GM23338 (cell line): ENCODE measurements around the gene DNMT1. TPM values are rescaled to one million over a fixed set of nuclear protein-coding genes. Genes with fewer than 3 reads are reported as not detected.
"Not testable (repeated sequence)": the region's sequence is repeated elsewhere in the genome, so short reads cannot be mapped to it uniquely, and the experiment has no call there.

Source experiments
- ATAC-seq: fragments of 200-7000 bp; cut with Tn5 transposase; 3 replicates; pipeline ENCODE4 v1.9.1; 2020
- DNase-seq: peaks from one replicate; pipeline ENCODE4 v3.0.0-alpha.2; 2015; ENCODE audit warnings: low spot score
- H2AFZ ChIP-seq: fragments of 200-600 bp; sonication (generic); 2 replicates; pipeline ENCODE4 v1.8.0; 2016; ENCODE audit warnings: antibody characterized with exemption, mild to moderate bottlenecking, moderate library complexity
- H3F3A ChIP-seq: fragments of 200-600 bp; sonication (generic); replicated peaks from 2 replicates; pipeline ENCODE4 v1.8.0; 2017; ENCODE audit warnings: antibody characterized with exemption, mixed run types, low read depth
- H3K27ac ChIP-seq: fragments of 200-600 bp; sonication (generic); 2 replicates; pipeline ENCODE4 v1.6.1; 2016; ENCODE audit warnings: low read depth
- H3K27me3 ChIP-seq: fragments of 200-600 bp; sonication (generic); 2 replicates; pipeline ENCODE4 v1.8.0; 2016; ENCODE audit warnings: mild to moderate bottlenecking, mixed run types, moderate library complexity; ENCODE audit not compliant: insufficient read depth
- H3K36me3 ChIP-seq: fragments of 200-600 bp; sonication (generic); 2 replicates; pipeline ENCODE4 v1.8.0; 2016; ENCODE audit warnings: mild to moderate bottlenecking; ENCODE audit not compliant: insufficient read depth
- H3K4me1 ChIP-seq: fragments of 200-600 bp; sonication (generic); 2 replicates; pipeline ENCODE4 v1.8.0; 2016; ENCODE audit warnings: mild to moderate bottlenecking, moderate library complexity; ENCODE audit not compliant: insufficient read depth
- H3K4me2 ChIP-seq: fragments of 200-600 bp; sonication (generic); 2 replicates; pipeline ENCODE4 v1.7.1; 2017; ENCODE audit warnings: mixed run types
- H3K4me3 ChIP-seq: fragments of 200-600 bp; sonication (generic); 2 replicates; pipeline ENCODE4 v1.6.1; 2016; ENCODE audit warnings: mixed run types
- H3K79me2 ChIP-seq: fragments of 200-600 bp; sonication (generic); replicated peaks from 2 replicates; pipeline ENCODE4 v1.8.0; 2017; ENCODE audit warnings: mild to moderate bottlenecking; ENCODE audit not compliant: insufficient read depth
- H3K9me2 ChIP-seq: fragments of 200-600 bp; sonication (generic); 2 replicates; pipeline ENCODE4 v1.8.0; 2017; ENCODE audit not compliant: insufficient read depth
- H4K20me1 ChIP-seq: fragments of 200-600 bp; sonication (generic); replicated peaks from 2 replicates; pipeline ENCODE4 v1.8.0; 2017; ENCODE audit warnings: mild to moderate bottlenecking; ENCODE audit not compliant: insufficient read depth
- H3K27ac Mint-ChIP-seq: 2 replicates; pipeline ENCODE4 v1.8.0; 2020; ENCODE audit warnings: inconsistent platforms, mild to moderate bottlenecking, moderate library complexity, mixed read lengths
- H3K27me3 Mint-ChIP-seq: 3 replicates; pipeline ENCODE4 v1.8.0; 2022; ENCODE audit warnings: low read depth, mild to moderate bottlenecking, moderate library complexity, mixed read lengths, inconsistent platforms; ENCODE audit not compliant: insufficient read depth, poor library complexity
- H3K36me3 Mint-ChIP-seq: 3 replicates; pipeline ENCODE4 v1.8.0; 2021; ENCODE audit warnings: low read depth, mild to moderate bottlenecking, inconsistent platforms, moderate library complexity, mixed read lengths
- H3K4me1 Mint-ChIP-seq: 3 replicates; pipeline ENCODE4 v1.8.0; 2020; ENCODE audit warnings: mild to moderate bottlenecking, inconsistent platforms, mixed read lengths
- H3K4me3 Mint-ChIP-seq: 3 replicates; pipeline ENCODE4 v1.8.0; 2021; ENCODE audit warnings: moderate library complexity, mild to moderate bottlenecking, inconsistent platforms, mixed read lengths
- H3K9me3 Mint-ChIP-seq: 3 replicates; pipeline ENCODE4 v1.8.0; 2020; ENCODE audit warnings: moderate library complexity, mild to moderate bottlenecking, inconsistent platforms, mixed read lengths
- CREB1 ChIP-seq: fragments of 250-450 bp; sonication (Bioruptor Pico); IDR thresholded peaks from 2 replicates; pipeline ENCODE4 v1.5.0; 2020; ENCODE audit warnings: low read depth, mild to moderate bottlenecking, moderate library complexity
- EZH2 ChIP-seq: fragments of 200-600 bp; sonication (generic); IDR thresholded peaks from one replicate; pipeline ENCODE4 v1.8.0; 2017; ENCODE audit warnings: antibody characterized with exemption, mild to moderate bottlenecking, low read depth; ENCODE audit not compliant: unreplicated experiment
- JUNB ChIP-seq: IDR thresholded peaks from one replicate; pipeline ENCODE4 v1.6.1; 2016; ENCODE audit warnings: antibody characterized with exemption; ENCODE audit not compliant: unreplicated experiment
- NANOG ChIP-seq: IDR thresholded peaks from 2 replicates; pipeline ENCODE4 v1.6.1; 2016; ENCODE audit warnings: antibody characterized with exemption, borderline replicate concordance
- STAT1 ChIP-seq: IDR thresholded peaks from one replicate; pipeline ENCODE4 v1.6.1; 2016; ENCODE audit warnings: antibody characterized with exemption; ENCODE audit not compliant: unreplicated experiment
- polyA plus RNA-seq: library from polyadenylated mRNA; unstranded; fragments of >200 nt; fragmentation: Nextera tagmentation; extraction: Ambion mirVana; gene quantifications from 2 replicates; pipeline ENCODE4 v1.2.1, GENCODE V29; 2016
- total RNA-seq: library from RNA; depleted of rRNA; stranded (reverse); fragments of >200 nt; shearing (Covaris generic); gene quantifications from 2 replicates; pipeline ENCODE4 v1.2.3, GENCODE V29; 2014
- TF ChIP-seq, protein P1 (sequence below), 2 experiments: fragments of 200-600 bp in 1 of 2; sonication (generic) in 1 of 2; conservative IDR thresholded peaks; 2 replicates each; pipeline versions ENCODE4 v1.5.1 to v1.6.1; 2016 to 2017; ENCODE audit warnings: antibody characterized with exemption in 2 of 2, low read depth in 2 of 2, mild to moderate bottlenecking in 2 of 2, moderate library complexity in 1 of 2
- TF ChIP-seq, protein P2 (sequence below): IDR thresholded peaks from one replicate; pipeline ENCODE4 v1.6.1; 2018; ENCODE audit warnings: antibody characterized with exemption; ENCODE audit not compliant: unreplicated experiment
- TF ChIP-seq, protein P3 (sequence below): IDR thresholded peaks from 2 replicates; pipeline ENCODE4 v1.6.1; 2016; ENCODE audit warnings: antibody characterized with exemption

DNMT1 gene
- total and polyA plus RNA-seq, 2 experiments from 2014 or later, result 238 to 589 TPM

GRCh38 chr19:10200101-10200500 is 5.3 kb upstream of the DNMT1 start:
- H3K79me2 ChIP-seq, ATAC-seq, H3K36me3 Mint-ChIP-seq: not testable (repeated sequence)

GRCh38 chr19:10198889-10199644 is 4.3 kb upstream of the DNMT1 start:
- not testable (repeated sequence) for H3K27ac Mint-ChIP-seq, H3K4me2 ChIP-seq, H3K36me3 Mint-ChIP-seq

More at GRCh38 chr19:10200101-10200500, 5.3 kb upstream of the DNMT1 start:
- H3K27ac Mint-ChIP-seq, H4K20me1 ChIP-seq, H3F3A ChIP-seq, H3K27ac ChIP-seq, H3K9me2 ChIP-seq, H3K4me2 ChIP-seq, H3K27me3 Mint-ChIP-seq, H3K4me1 ChIP-seq, H3K27me3 ChIP-seq, H2AFZ ChIP-seq, H3K9me3 Mint-ChIP-seq, H3K4me3 Mint-ChIP-seq, H3K4me3 ChIP-seq, DNase-seq, H3K36me3 ChIP-seq: not testable (repeated sequence)
- H3K4me1 Mint-ChIP-seq, result peaks cover 11% of the 10 kb centered on the region; the same call in 2 of the 3 replicates

DNA sequence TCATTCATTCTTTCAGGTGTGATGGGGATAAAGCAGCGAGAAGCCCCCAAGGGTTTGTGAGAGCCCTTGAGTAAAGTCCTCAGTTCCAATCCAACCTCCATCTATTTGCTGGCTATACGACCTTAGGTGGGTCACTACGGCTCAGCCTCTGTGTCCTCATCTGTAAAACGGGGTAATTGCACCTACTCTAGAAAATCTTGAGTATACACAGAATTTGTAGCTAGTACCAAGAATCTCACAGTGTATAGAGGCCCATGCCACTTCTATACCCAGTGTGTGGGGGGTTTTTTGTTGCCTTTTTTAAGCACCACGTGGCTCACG is 406 bp upstream of the DNMT1 start:
- Histone ChIP-seq H3K27ac (no peak overlapping the region), H3K4me3 (peak overlapping the region; percentile 92), H4K20me1 (peaks cover 26% of the 10 kb centered on the region), H3K79me2 (peaks cover 44% of the 10 kb centered on the region), H3K4me1 (peaks cover 6% of the 10 kb centered on the region; the same call in 1 of the 2 replicates), H3F3A (0 out of 2 replicates have a peak, but pooled peaks cover 6% of the 10 kb centered on the region), H3K27me3 (no peaks in the 10 kb centered on the region), H3K36me3 (no peaks in the 10 kb centered on the region), H3K4me2 (peak overlapping the region; percentile 99), H2AFZ (peak overlapping the region; percentile 70; the same call in 1 of the 2 replicates), H3K9me2 (no peaks in the 10 kb centered on the region)
- no peak for DNase-seq
- no peak for ATAC-seq
- Mint-ChIP-seq H3K36me3 (peaks cover 15% of the 10 kb centered on the region; the same call in 2 of the 3 replicates), H3K27me3 (peaks cover 2% of the 10 kb centered on the region), H3K4me1 (no peaks in the 10 kb centered on the region; the same call in 2 of the 3 replicates), H3K27ac (no peak overlapping the region), H3K4me3 (peak overlapping the region; percentile 92), H3K9me3 (no peaks in the 10 kb centered on the region)
- TF ChIP-seq, protein P1, sequence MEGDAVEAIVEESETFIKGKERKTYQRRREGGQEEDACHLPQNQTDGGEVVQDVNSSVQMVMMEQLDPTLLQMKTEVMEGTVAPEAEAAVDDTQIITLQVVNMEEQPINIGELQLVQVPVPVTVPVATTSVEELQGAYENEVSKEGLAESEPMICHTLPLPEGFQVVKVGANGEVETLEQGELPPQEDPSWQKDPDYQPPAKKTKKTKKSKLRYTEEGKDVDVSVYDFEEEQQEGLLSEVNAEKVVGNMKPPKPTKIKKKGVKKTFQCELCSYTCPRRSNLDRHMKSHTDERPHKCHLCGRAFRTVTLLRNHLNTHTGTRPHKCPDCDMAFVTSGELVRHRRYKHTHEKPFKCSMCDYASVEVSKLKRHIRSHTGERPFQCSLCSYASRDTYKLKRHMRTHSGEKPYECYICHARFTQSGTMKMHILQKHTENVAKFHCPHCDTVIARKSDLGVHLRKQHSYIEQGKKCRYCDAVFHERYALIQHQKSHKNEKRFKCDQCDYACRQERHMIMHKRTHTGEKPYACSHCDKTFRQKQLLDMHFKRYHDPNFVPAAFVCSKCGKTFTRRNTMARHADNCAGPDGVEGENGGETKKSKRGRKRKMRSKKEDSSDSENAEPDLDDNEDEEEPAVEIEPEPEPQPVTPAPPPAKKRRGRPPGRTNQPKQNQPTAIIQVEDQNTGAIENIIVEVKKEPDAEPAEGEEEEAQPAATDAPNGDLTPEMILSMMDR (conservative IDR thresholded peaks at IDR 0.05; ENCODE audit: low read depth in 2 of 2), result no peak
- TF ChIP-seq EZH2 (no peak), STAT1 (no peak), JUNB (no peak), CREB1 (no peak), NANOG (no peak)
- TF ChIP-seq, protein P2, sequence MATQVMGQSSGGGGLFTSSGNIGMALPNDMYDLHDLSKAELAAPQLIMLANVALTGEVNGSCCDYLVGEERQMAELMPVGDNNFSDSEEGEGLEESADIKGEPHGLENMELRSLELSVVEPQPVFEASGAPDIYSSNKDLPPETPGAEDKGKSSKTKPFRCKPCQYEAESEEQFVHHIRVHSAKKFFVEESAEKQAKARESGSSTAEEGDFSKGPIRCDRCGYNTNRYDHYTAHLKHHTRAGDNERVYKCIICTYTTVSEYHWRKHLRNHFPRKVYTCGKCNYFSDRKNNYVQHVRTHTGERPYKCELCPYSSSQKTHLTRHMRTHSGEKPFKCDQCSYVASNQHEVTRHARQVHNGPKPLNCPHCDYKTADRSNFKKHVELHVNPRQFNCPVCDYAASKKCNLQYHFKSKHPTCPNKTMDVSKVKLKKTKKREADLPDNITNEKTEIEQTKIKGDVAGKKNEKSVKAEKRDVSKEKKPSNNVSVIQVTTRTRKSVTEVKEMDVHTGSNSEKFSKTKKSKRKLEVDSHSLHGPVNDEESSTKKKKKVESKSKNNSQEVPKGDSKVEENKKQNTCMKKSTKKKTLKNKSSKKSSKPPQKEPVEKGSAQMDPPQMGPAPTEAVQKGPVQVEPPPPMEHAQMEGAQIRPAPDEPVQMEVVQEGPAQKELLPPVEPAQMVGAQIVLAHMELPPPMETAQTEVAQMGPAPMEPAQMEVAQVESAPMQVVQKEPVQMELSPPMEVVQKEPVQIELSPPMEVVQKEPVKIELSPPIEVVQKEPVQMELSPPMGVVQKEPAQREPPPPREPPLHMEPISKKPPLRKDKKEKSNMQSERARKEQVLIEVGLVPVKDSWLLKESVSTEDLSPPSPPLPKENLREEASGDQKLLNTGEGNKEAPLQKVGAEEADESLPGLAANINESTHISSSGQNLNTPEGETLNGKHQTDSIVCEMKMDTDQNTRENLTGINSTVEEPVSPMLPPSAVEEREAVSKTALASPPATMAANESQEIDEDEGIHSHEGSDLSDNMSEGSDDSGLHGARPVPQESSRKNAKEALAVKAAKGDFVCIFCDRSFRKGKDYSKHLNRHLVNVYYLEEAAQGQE, result no peak
- TF ChIP-seq, protein P3, sequence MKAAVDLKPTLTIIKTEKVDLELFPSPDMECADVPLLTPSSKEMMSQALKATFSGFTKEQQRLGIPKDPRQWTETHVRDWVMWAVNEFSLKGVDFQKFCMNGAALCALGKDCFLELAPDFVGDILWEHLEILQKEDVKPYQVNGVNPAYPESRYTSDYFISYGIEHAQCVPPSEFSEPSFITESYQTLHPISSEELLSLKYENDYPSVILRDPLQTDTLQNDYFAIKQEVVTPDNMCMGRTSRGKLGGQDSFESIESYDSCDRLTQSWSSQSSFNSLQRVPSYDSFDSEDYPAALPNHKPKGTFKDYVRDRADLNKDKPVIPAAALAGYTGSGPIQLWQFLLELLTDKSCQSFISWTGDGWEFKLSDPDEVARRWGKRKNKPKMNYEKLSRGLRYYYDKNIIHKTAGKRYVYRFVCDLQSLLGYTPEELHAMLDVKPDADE, result no peak

More at GRCh38 chr19:10198889-10199644, 4.3 kb upstream of the DNMT1 start:
- not testable (repeated sequence) for H3K4me1 ChIP-seq, H3F3A ChIP-seq, H3K9me2 ChIP-seq, H3K79me2 ChIP-seq, H3K4me1 Mint-ChIP-seq, H2AFZ ChIP-seq, H3K9me3 Mint-ChIP-seq, H3K36me3 ChIP-seq, H3K4me3 Mint-ChIP-seq, H4K20me1 ChIP-seq, H3K27me3 ChIP-seq, H3K27me3 Mint-ChIP-seq, DNase-seq, ATAC-seq, H3K4me3 ChIP-seq
- 0 out of 2 replicates have a peak overlapping the region, but pooled peaks have one; percentile 9 for H3K27ac ChIP-seq
